Measurements from ENCODE around the gene C6orf120.

DNA sequence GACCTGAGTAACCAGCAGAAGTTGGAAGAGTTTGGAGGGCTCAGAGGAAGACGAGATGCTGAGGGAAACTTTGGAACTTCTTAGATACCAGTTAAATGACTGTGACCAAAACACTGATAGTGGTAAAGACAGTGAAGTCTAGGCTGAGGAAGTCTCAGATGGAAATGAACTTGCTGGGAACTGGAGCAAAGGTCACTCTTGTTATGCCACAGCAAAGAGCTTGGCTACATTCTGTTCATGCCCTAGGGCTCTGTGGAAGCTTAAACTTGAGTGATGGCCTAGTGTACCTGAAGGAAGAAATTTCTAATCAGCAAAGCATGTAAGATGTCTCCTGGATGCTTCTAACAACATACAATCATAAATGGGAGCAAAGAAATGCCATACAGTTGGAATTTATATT lies 24.8 kb upstream of the C6orf120 start:
- TF ChIP-seq, protein P1, sequence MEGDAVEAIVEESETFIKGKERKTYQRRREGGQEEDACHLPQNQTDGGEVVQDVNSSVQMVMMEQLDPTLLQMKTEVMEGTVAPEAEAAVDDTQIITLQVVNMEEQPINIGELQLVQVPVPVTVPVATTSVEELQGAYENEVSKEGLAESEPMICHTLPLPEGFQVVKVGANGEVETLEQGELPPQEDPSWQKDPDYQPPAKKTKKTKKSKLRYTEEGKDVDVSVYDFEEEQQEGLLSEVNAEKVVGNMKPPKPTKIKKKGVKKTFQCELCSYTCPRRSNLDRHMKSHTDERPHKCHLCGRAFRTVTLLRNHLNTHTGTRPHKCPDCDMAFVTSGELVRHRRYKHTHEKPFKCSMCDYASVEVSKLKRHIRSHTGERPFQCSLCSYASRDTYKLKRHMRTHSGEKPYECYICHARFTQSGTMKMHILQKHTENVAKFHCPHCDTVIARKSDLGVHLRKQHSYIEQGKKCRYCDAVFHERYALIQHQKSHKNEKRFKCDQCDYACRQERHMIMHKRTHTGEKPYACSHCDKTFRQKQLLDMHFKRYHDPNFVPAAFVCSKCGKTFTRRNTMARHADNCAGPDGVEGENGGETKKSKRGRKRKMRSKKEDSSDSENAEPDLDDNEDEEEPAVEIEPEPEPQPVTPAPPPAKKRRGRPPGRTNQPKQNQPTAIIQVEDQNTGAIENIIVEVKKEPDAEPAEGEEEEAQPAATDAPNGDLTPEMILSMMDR (IDR thresholded peaks at IDR 0.05 in 8 of 11, conservative IDR thresholded peaks at IDR 0.05 in 3 of 11): no peak
- TF ChIP-seq POLR2A (IDR thresholded peaks at IDR 0.05): no peak
